Sigmoid colon (tissue), 3 donors: ENCODE data around the gene PCGF1.

ENCODE experiments used
- POLR2A ChIP-seq, 2 donors: fragments of 450-650 bp; IDR thresholded peaks; one replicate each; pipeline ENCODE4 v1.6.1; 2016; ENCODE audit warnings: antibody characterized with exemption in 2 of 2, mild to moderate bottlenecking in 2 of 2, moderate library complexity in 2 of 2
- TF ChIP-seq, protein P1 (sequence below), 4 experiments: fragments of 450-650 bp in 3 of 4; fragments of 200-600 bp in 1 of 4; IDR thresholded peaks; one replicate each; pipeline ENCODE4 v1.5.1; 2016 to 2019; ENCODE audit warnings: antibody characterized with exemption in 4 of 4, mild to moderate bottlenecking in 3 of 4, moderate library complexity in 2 of 4

DNA sequence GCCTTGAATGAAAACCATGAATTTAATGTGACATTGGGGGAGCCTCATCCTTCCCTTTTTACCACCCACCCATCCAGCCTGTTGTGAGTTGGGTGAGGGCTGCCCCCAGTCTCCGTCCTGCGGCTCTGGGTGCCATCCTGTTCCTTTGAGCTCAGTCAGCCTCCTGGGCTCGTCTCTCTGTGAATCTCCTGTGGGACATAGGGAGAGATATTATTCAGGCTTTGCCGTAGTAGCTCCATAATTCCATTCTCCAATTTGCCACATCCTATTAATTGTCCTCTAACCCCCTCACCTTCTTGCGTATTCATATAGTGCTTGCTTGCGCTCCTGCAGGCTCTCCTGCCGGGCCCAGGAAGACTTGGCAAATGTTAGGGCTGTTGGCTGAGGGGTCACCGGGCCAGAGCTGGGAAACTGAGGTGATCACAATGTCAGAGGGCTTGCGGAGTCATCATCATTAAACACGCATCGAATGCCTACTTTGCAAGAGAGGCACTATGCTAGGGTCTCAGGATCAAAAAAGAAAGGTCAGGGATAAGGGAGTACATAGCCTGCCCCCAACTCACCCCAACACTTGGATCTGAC, 19.2 kb upstream of the PCGF1 start:
- TF ChIP-seq POLR2A (IDR thresholded peaks at IDR 0.05): no peak
- TF ChIP-seq, protein P1, sequence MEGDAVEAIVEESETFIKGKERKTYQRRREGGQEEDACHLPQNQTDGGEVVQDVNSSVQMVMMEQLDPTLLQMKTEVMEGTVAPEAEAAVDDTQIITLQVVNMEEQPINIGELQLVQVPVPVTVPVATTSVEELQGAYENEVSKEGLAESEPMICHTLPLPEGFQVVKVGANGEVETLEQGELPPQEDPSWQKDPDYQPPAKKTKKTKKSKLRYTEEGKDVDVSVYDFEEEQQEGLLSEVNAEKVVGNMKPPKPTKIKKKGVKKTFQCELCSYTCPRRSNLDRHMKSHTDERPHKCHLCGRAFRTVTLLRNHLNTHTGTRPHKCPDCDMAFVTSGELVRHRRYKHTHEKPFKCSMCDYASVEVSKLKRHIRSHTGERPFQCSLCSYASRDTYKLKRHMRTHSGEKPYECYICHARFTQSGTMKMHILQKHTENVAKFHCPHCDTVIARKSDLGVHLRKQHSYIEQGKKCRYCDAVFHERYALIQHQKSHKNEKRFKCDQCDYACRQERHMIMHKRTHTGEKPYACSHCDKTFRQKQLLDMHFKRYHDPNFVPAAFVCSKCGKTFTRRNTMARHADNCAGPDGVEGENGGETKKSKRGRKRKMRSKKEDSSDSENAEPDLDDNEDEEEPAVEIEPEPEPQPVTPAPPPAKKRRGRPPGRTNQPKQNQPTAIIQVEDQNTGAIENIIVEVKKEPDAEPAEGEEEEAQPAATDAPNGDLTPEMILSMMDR (IDR thresholded peaks at IDR 0.05): no peak
